ENCODE results near the gene MBP. TPM values are rescaled to one million over a fixed set of nuclear protein-coding genes. Genes with fewer than 3 reads are reported as not detected.

The MBP gene
- total and polyA plus RNA-seq, 2 donors (not counting 3 experiments of a cell fraction or from before 2014, with no cell fraction given) = 1.7 to 2.3 TPM

GRCh38 chr18:77017355-77017754 lies 115.2 kb downstream of the MBP start:
- no peak for DNase-seq (ENCODE audit: low read depth, low spot score)
- Histone ChIP-seq H3K79me2 (ENCODE audit: control insufficient read depth, insufficient read depth, low read length) (no peaks in the 10 kb centered on the region), H3K4me1 (ENCODE audit: control insufficient read depth, extremely low read depth, insufficient read depth, low read length) (no peaks in the 10 kb centered on the region), H4K20me1 (replicated peaks; ENCODE audit: control insufficient read depth, extremely low read depth, insufficient read depth, low read length) (no peaks in the 10 kb centered on the region), H3K4me3 (replicated peaks in 1 of 3; ENCODE audit: insufficient read depth in 1 of 3, low read depth in 1 of 3, low read length in 3 of 3) (no peak overlapping the region), H3K9me1 (replicated peaks; ENCODE audit: control insufficient read depth, extremely low read depth, insufficient read depth, low read length) (no peaks in the 10 kb centered on the region), H3K36me3 (ENCODE audit: control insufficient read depth in 2 of 2, extremely low read depth in 1 of 2, insufficient read depth in 2 of 2, low read length in 2 of 2) (no peaks in the 10 kb centered on the region), H3K27ac (ENCODE audit: insufficient read depth, low read depth, low read length) (no peak overlapping the region), H3K27me3 (ENCODE audit: control insufficient read depth in 2 of 2, insufficient read depth in 2 of 2, low read length in 2 of 2) (peaks cover 0 to 4% of the 10 kb centered on the region in 2 experiments), H3K4me2 (ENCODE audit: insufficient read depth, low read length) (no peak overlapping the region), H3K9ac (replicated peaks; ENCODE audit: extremely low read depth, insufficient read depth, low read length) (no peak overlapping the region), H2AFZ (ENCODE audit: low read depth, low read length) (no peak overlapping the region), H3K9me3 (replicated peaks; ENCODE audit: control insufficient read depth, insufficient read depth, low read length) (no peaks in the 10 kb centered on the region)
- dilution Hi-C loops (cut with MboI; ENCODE audit: extremely low pct_ligation_motif_present, low sequenced_read_pairs) (no loop called here), intact Hi-C loops (cut with micrococcal nuclease) (no loop called here)
- no TSS peak for BruUV-seq (replicated peaks)
- ChIA-PET CTCF (interaction anchor here (1.1 kb wide), 1 partner anchor 20 kb away, joined by 3 read pairs; no protein-coding TSS in a partner anchor), POLR2A (no interaction called here)
- TF ChIP-seq FOS (IDR thresholded peaks at IDR 0.05; ENCODE audit: borderline replicate concordance, insufficient read depth, low read length) = no peak
- no peak for TF ChIP-seq MYC (IDR thresholded peaks at IDR 0.05; ENCODE audit: low read depth, low read length)
- TF ChIP-seq JUN (IDR thresholded peaks at IDR 0.05; ENCODE audit: borderline replicate concordance, insufficient read depth, insufficient read length, low read depth) = no peak
- TF ChIP-seq POLR2AphosphoS5 (IDR thresholded peaks at IDR 0.05; ENCODE audit: insufficient read depth, low read depth, low read length) = no peak
- no peak for TF ChIP-seq GATA2 (IDR thresholded peaks at IDR 0.05; ENCODE audit: insufficient read depth, insufficient read length, low read depth, low read length)
- no peak for TF ChIP-seq CTCF (IDR thresholded peaks at IDR 0.05; ENCODE audit: extremely low read depth in 1 of 2, insufficient read depth in 1 of 2, low read depth in 1 of 2, low read length in 2 of 2)
- no peak for TF ChIP-seq POLR2A (IDR thresholded peaks at IDR 0.05; ENCODE audit: low read depth, low read length)
- TF ChIP-seq EZH2 (IDR thresholded peaks at IDR 0.05; ENCODE audit: borderline replicate concordance, low read depth, low read length, severe bottlenecking) = no peak
- no peak for TF ChIP-seq MAX (IDR thresholded peaks at IDR 0.05; ENCODE audit: insufficient read depth, insufficient read length)
- FAIRE-seq = no peak

Measured in endothelial cell of umbilical vein (primary cell).